ENCODE results near the gene ADGRB2.

- TF ChIP-seq CTCF (IDR thresholded peaks at IDR 0.05; ENCODE audit: low read depth, low read length) (no peak), EZH2phosphoT487 (IDR thresholded peaks at IDR 0.05; ENCODE audit: low read depth) (no peak)
These were observed 14.1 kb downstream of the ADGRB2 start for GRCh38 chr1:31749785-31750735.

Data from OCI-LY3 (cell line).